ENCODE results near the gene RIOK3.

DNA sequence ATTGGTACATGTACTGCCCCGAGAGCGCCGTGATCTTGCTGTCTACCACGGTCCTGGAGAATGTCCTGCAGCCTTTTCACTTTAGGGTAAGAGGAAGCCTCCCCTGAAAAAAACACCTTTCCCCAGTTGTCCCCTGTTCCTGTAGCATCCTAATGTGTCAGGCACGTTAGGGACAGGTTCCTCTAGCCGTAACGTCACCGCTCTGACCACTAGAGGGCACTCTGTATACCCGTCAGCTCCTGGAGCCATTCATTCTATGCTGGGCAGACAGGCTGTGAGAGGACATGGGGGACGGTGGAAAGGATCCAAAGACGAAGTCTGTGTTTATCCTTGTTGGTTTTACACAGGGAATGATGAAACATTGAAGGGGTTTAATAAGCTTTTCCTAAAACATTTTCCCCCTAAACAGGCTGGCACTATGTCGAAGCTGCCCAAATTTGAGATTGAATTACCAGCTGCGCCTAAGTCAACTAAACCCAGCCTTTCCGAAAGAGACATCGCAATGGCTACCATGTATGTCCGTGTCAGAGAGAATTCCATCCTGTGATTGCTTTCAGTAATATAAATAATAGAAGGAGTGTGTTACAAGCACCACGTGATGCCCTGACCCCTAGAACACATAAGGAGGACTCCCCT is 62.9 kb downstream of the RIOK3 start:
- TF ChIP-seq, protein P1, sequence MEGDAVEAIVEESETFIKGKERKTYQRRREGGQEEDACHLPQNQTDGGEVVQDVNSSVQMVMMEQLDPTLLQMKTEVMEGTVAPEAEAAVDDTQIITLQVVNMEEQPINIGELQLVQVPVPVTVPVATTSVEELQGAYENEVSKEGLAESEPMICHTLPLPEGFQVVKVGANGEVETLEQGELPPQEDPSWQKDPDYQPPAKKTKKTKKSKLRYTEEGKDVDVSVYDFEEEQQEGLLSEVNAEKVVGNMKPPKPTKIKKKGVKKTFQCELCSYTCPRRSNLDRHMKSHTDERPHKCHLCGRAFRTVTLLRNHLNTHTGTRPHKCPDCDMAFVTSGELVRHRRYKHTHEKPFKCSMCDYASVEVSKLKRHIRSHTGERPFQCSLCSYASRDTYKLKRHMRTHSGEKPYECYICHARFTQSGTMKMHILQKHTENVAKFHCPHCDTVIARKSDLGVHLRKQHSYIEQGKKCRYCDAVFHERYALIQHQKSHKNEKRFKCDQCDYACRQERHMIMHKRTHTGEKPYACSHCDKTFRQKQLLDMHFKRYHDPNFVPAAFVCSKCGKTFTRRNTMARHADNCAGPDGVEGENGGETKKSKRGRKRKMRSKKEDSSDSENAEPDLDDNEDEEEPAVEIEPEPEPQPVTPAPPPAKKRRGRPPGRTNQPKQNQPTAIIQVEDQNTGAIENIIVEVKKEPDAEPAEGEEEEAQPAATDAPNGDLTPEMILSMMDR (IDR thresholded peaks at IDR 0.05), result peak; percentile 57 to 82 (median 72)
- TF ChIP-seq POLR2A (IDR thresholded peaks at IDR 0.05) (no peak), EP300 (IDR thresholded peaks at IDR 0.05) (no peak)

Measured in ovary (tissue), 3 donors.